Epithelial cell of esophagus (primary cell): ENCODE results near the gene EZH1.
A peak's percentile ranks its signal among the peaks of the same experiment; 100 is the strongest.
"Not testable (repeated sequence)": the region's sequence is repeated elsewhere in the genome, so short reads cannot be mapped to it uniquely, and the experiment has no call there.

Experiments used
- DNase-seq: peaks from one replicate; pipeline ENCODE4 v3.0.0; 2010; ENCODE audit warnings: low read depth
- H3K4me3 ChIP-seq: 2 replicates; pipeline ENCODE4 v1.5.1; 2011; ENCODE audit warnings: mild to moderate bottlenecking, low read length, control low read depth
- CTCF ChIP-seq: IDR thresholded peaks from 2 replicates; pipeline ENCODE4 v1.5.1; 2011; ENCODE audit warnings: low read depth, mild to moderate bottlenecking, low read length, control low read depth, inconsistent platforms; ENCODE audit not compliant: insufficient read depth; ENCODE audit errors: missing control alignments

Gene EZH1

GRCh38 chr17:42779304-42779935, 34.6 kb upstream of the EZH1 start:
- no peak for TF ChIP-seq CTCF

GRCh38 chr17:42778570-42778969, 33.7 kb upstream of the EZH1 start:
- TF ChIP-seq CTCF = no peak
- no peak for DNase-seq
- no peak overlapping the region for H3K4me3 ChIP-seq

More at GRCh38 chr17:42779304-42779935, 34.6 kb upstream of the EZH1 start:
- H3K4me3 ChIP-seq = no peak overlapping the region
- no peak for DNase-seq

GRCh38 chr17:42775534-42776098, 30.8 kb upstream of the EZH1 start:
- TF ChIP-seq CTCF = no peak
- H3K4me3 ChIP-seq = no peak overlapping the region
- DNase-seq = no peak

GRCh38 chr17:42774066-42774745, 29.4 kb upstream of the EZH1 start:
- DNase-seq = peak; percentile 59
- TF ChIP-seq CTCF = no peak
- H3K4me3 ChIP-seq = peak overlapping the region; percentile 98

GRCh38 chr17:42773290-42774035, 28.6 kb upstream of the EZH1 start, which contains the start of gene VPS25:
VPS25 (plus strand) TSS chr17:42773449; CDS start chr17:42773476, 27 bp downstream.
- H3K4me3 ChIP-seq = peak within 1 kb of the TSS; percentile 98
- DNase-seq = peak; percentile 87
- peak; percentile 29 for TF ChIP-seq CTCF

GRCh38 chr17:42772945-42773289, 28.1 kb upstream of the EZH1 start:
- no peak for TF ChIP-seq CTCF
- H3K4me3 ChIP-seq = peak overlapping the region; percentile 98
- no peak for DNase-seq

- not testable (repeated sequence) for DNase-seq, H3K4me3 ChIP-seq
Measured at GRCh38 chr17:42769964-42770363, 25.1 kb upstream of the EZH1 start.

- DNase-seq, H3K4me3 ChIP-seq: not testable (repeated sequence)
Measured at GRCh38 chr17:42768006-42768405, 23.2 kb upstream of the EZH1 start.
